Stomach (tissue), 9 donors: ENCODE measurements around the gene KHK. TPM values are rescaled to one million over a fixed set of nuclear protein-coding genes. Genes with fewer than 3 reads are reported as not detected.

Experiments
- DNase-seq, 2 donors: peaks; one replicate each; pipeline versions ENCODE4 v3.0.0 to v3.0.0-alpha.2; 2013 to 2019
- H3K27ac ChIP-seq, 5 donors: fragments of 200-600 bp in 4 of 5; sonication (generic) in 4 of 5; one replicate each; pipeline ENCODE4 v1.5.1; 2013 to 2019; ENCODE audit warnings: mild to moderate bottlenecking in 1 of 5, moderate library complexity in 1 of 5
- H3K27me3 ChIP-seq, 3 donors: fragments of 200-600 bp; sonication (generic); one replicate each; pipeline ENCODE4 v1.5.1; 2017 to 2019; ENCODE audit warnings: mixed run types in 1 of 3
- H3K36me3 ChIP-seq, 4 donors: fragments of 200-600 bp; sonication (generic); 1 replicate in 3 of 4; 2 replicates in 1 of 4; pipeline ENCODE4 v1.5.1; 2016 to 2019
- H3K4me1 ChIP-seq, 4 donors: fragments of 200-600 bp; sonication (generic); one replicate each; pipeline ENCODE4 v1.5.1; 2016 to 2019
- H3K4me3 ChIP-seq, 4 donors: fragments of 200-600 bp; sonication (generic) in 3 of 4; one replicate each; pipeline ENCODE4 v1.5.1; 2016 to 2019; ENCODE audit warnings: mild to moderate bottlenecking in 1 of 4
- H3K9me3 ChIP-seq, 4 donors: fragments of 200-600 bp; sonication (generic); one replicate each; pipeline ENCODE4 v1.5.1; 2016 to 2019
- CTCF ChIP-seq, 7 experiments: fragments of 450-650 bp in 4 of 7; fragments of 200-600 bp in 3 of 7; sonication (generic) in 3 of 7; IDR thresholded peaks; one replicate each; pipeline ENCODE4 v1.5.1; 2016 to 2019; ENCODE audit warnings: antibody characterized with exemption in 7 of 7, control low read depth in 2 of 7, mild to moderate bottlenecking in 1 of 7
- EP300 ChIP-seq: sonication (generic); formaldehyde crosslinking; IDR thresholded peaks from one replicate; pipeline ENCODE4 v1.6.1; 2017; ENCODE audit warnings: antibody characterized with exemption
- POLR2A ChIP-seq, 4 donors: fragments of 450-650 bp; IDR thresholded peaks; one replicate each; pipeline ENCODE4 v1.6.1; 2016; ENCODE audit warnings: antibody characterized with exemption in 4 of 4, control low read depth in 2 of 4, mild to moderate bottlenecking in 1 of 4, moderate library complexity in 1 of 4
- POLR2AphosphoS5 ChIP-seq, 3 donors: sonication (generic); formaldehyde crosslinking; IDR thresholded peaks; one replicate each; pipeline ENCODE4 v1.6.1; 2016; ENCODE audit warnings: antibody characterized with exemption in 3 of 3
- WGBS, 5 donors: extraction: QIAGEN DNeasy Blood & Tissue Kit in 3 of 5; methylation state at CpG; one replicate each; pipeline versions ENCODE4 v1.1.5 to v1.1.7; 2013 to 2018; 5-methylcytosine and 5-hydroxymethylcytosine counted together
- intact Hi-C: fragments of 100-400 bp; cut with DNase I; formaldehyde crosslinking; loops from one replicate; pipeline ENCODE4 v1.15.1; 2023; ENCODE audit warnings: low total_unique reads
- polyA plus RNA-seq, 3 donors: library from polyadenylated mRNA; stranded (reverse); fragments of 200-250 nt; gene quantifications; one replicate each; pipeline ENCODE4 v1.2.3, GENCODE V29; 2013
- total RNA-seq, 5 donors: library from RNA; depleted of rRNA; stranded (reverse); fragments of >200 nt; gene quantifications; one replicate each; pipeline versions ENCODE4 v1.1.0 to v1.2.3, GENCODE V29; 2014 to 2016
- donor health status: healthy with polysubstance abuse.
- donor health status: Bipolar disorder and iron deficiency.
- donor health status: healthy.

Gene KHK
- total and polyA plus RNA-seq, 8 donors = 1.3 to 18.2 (median 3.5) TPM; not detected in 1

- no peak for TF ChIP-seq POLR2AphosphoS5 (IDR thresholded peaks at IDR 0.05)
- WGBS, 5 donors = 66 to 78% (median 72%) methylated on average over 7 of the region's 7 CpGs
- intact Hi-C loops = loop anchor here (10.0 kb wide), 1 partner anchor 45 kb away; the partner anchor contains the start of gene TMEM214
- Histone ChIP-seq H3K4me3 (peak overlapping the region; percentile 54 to 66 (median 60)), H3K9me3 (no peaks in the 10 kb centered on the region), H3K27me3 (peaks cover 0 to 5% (median 0%) of the 10 kb centered on the region in 3 donors), H3K27ac (peak overlapping the region in 4 of 5 donors; percentile 92 to 94 (median 92)), H3K4me1 (peaks cover 23 to 86% (median 62%) of the 10 kb centered on the region in 4 donors), H3K36me3 (peaks cover 0 to 17% (median 6%) of the 10 kb centered on the region in 4 donors)
- DNase-seq = no peak
Observed at GRCh38 chr2:27080140-27080469, 6.5 kb upstream of the KHK start.

- peak overlapping the region; percentile 54 to 66 (median 60) for H3K4me3 ChIP-seq
- H3K4me1 ChIP-seq = peaks cover 27 to 86% (median 62%) of the 10 kb centered on the region in 4 donors
- H3K27me3 ChIP-seq = peaks cover 0 to 5% (median 0%) of the 10 kb centered on the region in 3 donors
- intact Hi-C loops = loop anchor here (10.0 kb wide), 1 partner anchor 46 kb away; the partner anchor contains the start of gene TMEM214
- H3K27ac ChIP-seq = peak overlapping the region in 4 of 5 donors; percentile 92 to 94 (median 92)
- TF ChIP-seq POLR2AphosphoS5 (IDR thresholded peaks at IDR 0.05) (no peak), CTCF (IDR thresholded peaks at IDR 0.05) (no peak), POLR2A (IDR thresholded peaks at IDR 0.05) (no peak), EP300 (no peak)
- DNase-seq = no peak
- H3K9me3 ChIP-seq = no peaks in the 10 kb centered on the region
- 70 to 87% (median 86%) methylated on average over 9 to 14 of the region's 14 CpGs for WGBS, 5 donors
- peaks cover 0 to 17% (median 6%) of the 10 kb centered on the region in 4 donors for H3K36me3 ChIP-seq
Observed at GRCh38 chr2:27080603-27080936, 6.0 kb upstream of the KHK start.

- H3K27me3 ChIP-seq = peaks cover 0 to 5% (median 0%) of the 10 kb centered on the region in 3 donors
- peaks cover 0 to 17% (median 6%) of the 10 kb centered on the region in 4 donors for H3K36me3 ChIP-seq
- DNase-seq = no peak
- WGBS, 5 donors = 83 to 92% (median 90%) methylated on average over 20 to 38 of the region's 38 CpGs
- peaks cover 38 to 83% (median 68%) of the 10 kb centered on the region in 4 donors for H3K4me1 ChIP-seq
- H3K9me3 ChIP-seq = no peaks in the 10 kb centered on the region
- H3K27ac ChIP-seq = peak overlapping the region in 4 of 5 donors; percentile 73 to 94 (median 92)
- intact Hi-C loops = loop anchor here (10.0 kb wide), 1 partner anchor 47 kb away; the partner anchor contains the start of gene TMEM214
- TF ChIP-seq POLR2A (IDR thresholded peaks at IDR 0.05) (no peak), EP300 (no peak), CTCF (IDR thresholded peaks at IDR 0.05) (no peak), POLR2AphosphoS5 (IDR thresholded peaks at IDR 0.05) (no peak)
- H3K4me3 ChIP-seq = peak overlapping the region in 2 of 4 donors; percentile 4 to 54
Observed at GRCh38 chr2:27081984-27082772, 4.4 kb upstream of the KHK start.

- H3K4me3 ChIP-seq = peak overlapping the region in 1 of 4 donors; percentile 4
- TF ChIP-seq POLR2AphosphoS5 (IDR thresholded peaks at IDR 0.05) (no peak), EP300 (no peak), CTCF (IDR thresholded peaks at IDR 0.05) (no peak), POLR2A (IDR thresholded peaks at IDR 0.05) (no peak)
- peaks cover 0 to 5% (median 0%) of the 10 kb centered on the region in 3 donors for H3K27me3 ChIP-seq
- peak overlapping the region in 2 of 5 donors; percentile 3 for H3K27ac ChIP-seq
- no peaks in the 10 kb centered on the region for H3K9me3 ChIP-seq
- 76 to 100% (median 90%) methylated on average over 5 to 27 of the region's 27 CpGs for WGBS, 5 donors
- H3K4me1 ChIP-seq = peaks cover 41 to 83% (median 69%) of the 10 kb centered on the region in 4 donors
- intact Hi-C loops = loop anchor here (10.0 kb wide), 1 partner anchor 48 kb away; the partner anchor contains the start of gene TMEM214
- DNase-seq = no peak
- H3K36me3 ChIP-seq = peaks cover 0 to 17% (median 6%) of the 10 kb centered on the region in 4 donors
Observed at GRCh38 chr2:27082773-27083409, 3.7 kb upstream of the KHK start.
